Measurements from ENCODE around the gene AGPAT2. TPM values are rescaled to one million over a fixed set of nuclear protein-coding genes. Genes with fewer than 3 reads are reported as not detected.
"Not testable (repeated sequence)": the region's sequence is repeated elsewhere in the genome, so short reads cannot be mapped to it uniquely, and the experiment has no call there.

AGPAT2 gene
- total and polyA plus RNA-seq, 2 donors (not counting 1 experiment from before 2014, with no cell fraction given), result 25.1 to 28.4 TPM

DNA sequence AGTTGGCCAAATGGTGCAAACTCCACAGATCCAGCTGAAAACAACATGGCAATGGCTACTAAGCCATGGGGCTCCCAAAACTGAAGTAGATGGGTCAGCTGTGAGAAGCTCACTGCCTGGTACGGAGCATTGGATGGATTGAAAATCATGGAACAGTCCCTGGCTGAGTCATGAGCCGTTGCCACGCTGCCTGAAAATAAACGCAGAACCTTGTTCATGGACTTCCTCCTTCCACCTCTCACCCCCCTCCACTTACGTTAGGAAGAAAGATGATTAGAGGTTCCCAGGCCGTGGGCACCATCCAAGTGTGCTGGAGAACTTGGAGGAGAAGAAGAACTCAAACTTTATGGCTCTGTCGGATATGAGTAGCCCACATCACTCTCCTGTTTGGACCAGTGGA, 18.3 kb upstream of the AGPAT2 start:
- peaks cover 19 to 26% of the 10 kb centered on the region in 2 donors for H3K4me1 ChIP-seq (ENCODE audit: control insufficient read depth in 2 of 2, insufficient read depth in 2 of 2, low read length in 2 of 2)
- ATAC-seq (ENCODE audit: low read depth) (no peak), DNase-seq (no peak)
- WGBS (ENCODE audit: insufficient coverage), result 20% methylated on average over 1 of the region's 7 CpGs
- no peak overlapping the region for H3K27ac ChIP-seq (ENCODE audit: low read length in 2 of 2)
- no peaks in the 10 kb centered on the region for H3K36me3 ChIP-seq (replicated peaks in 1 of 2; ENCODE audit: control extremely low read depth in 1 of 2, control insufficient read depth in 1 of 2, extremely low read depth in 1 of 2, insufficient read depth in 2 of 2, low read length in 1 of 2)
- POLR2A ChIA-PET, result interaction anchor here (0.7 kb wide), 1 partner anchor 13 kb away, joined by 5 read pairs; no protein-coding TSS in a partner anchor
- H3K9ac ChIP-seq (ENCODE audit: low read length), result no peak overlapping the region
- Mint-ChIP-seq H3K9me3 (ENCODE audit: insufficient read depth) (no peaks in the 10 kb centered on the region), H3K27me3 (peaks cover 16% of the 10 kb centered on the region), H3K4me1 (peaks cover 25% of the 10 kb centered on the region), H3K4me3 (no peak overlapping the region), H3K27ac (no peak overlapping the region)
- no peak overlapping the region for H3K4me2 ChIP-seq (replicated peaks; ENCODE audit: low read depth, low read length, poor library complexity, severe bottlenecking)
- H3K4me3 ChIP-seq (ENCODE audit: control extremely low read depth in 1 of 5, extremely low read depth in 1 of 5, insufficient read depth in 1 of 5, low read depth in 2 of 5, low read length in 4 of 5), result no peak overlapping the region
- intact Hi-C loops (cut with micrococcal nuclease), result no loop called here
- no peak for TF ChIP-seq EZH2 (IDR thresholded peaks at IDR 0.05; ENCODE audit: borderline replicate concordance, insufficient read depth, low read depth, low read length, poor library complexity, severe bottlenecking)
- TF ChIP-seq, protein P1, sequence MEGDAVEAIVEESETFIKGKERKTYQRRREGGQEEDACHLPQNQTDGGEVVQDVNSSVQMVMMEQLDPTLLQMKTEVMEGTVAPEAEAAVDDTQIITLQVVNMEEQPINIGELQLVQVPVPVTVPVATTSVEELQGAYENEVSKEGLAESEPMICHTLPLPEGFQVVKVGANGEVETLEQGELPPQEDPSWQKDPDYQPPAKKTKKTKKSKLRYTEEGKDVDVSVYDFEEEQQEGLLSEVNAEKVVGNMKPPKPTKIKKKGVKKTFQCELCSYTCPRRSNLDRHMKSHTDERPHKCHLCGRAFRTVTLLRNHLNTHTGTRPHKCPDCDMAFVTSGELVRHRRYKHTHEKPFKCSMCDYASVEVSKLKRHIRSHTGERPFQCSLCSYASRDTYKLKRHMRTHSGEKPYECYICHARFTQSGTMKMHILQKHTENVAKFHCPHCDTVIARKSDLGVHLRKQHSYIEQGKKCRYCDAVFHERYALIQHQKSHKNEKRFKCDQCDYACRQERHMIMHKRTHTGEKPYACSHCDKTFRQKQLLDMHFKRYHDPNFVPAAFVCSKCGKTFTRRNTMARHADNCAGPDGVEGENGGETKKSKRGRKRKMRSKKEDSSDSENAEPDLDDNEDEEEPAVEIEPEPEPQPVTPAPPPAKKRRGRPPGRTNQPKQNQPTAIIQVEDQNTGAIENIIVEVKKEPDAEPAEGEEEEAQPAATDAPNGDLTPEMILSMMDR (IDR thresholded peaks at IDR 0.05), result no peak
- H3K9me3 ChIP-seq (ENCODE audit: control extremely low read depth in 1 of 3, control insufficient read depth in 2 of 3, insufficient read depth in 1 of 3, low read length in 2 of 3), result no peaks in the 10 kb centered on the region
- H2AFZ ChIP-seq (ENCODE audit: insufficient read depth, low read depth, low read length, poor library complexity, severe bottlenecking), result no peak overlapping the region
- H4K20me1 ChIP-seq (ENCODE audit: control insufficient read depth, insufficient read depth, low read length, poor library complexity, severe bottlenecking), result no peaks in the 10 kb centered on the region
- H3K27me3 ChIP-seq (replicated peaks in 1 of 4; ENCODE audit: control extremely low read depth in 1 of 4, control insufficient read depth in 3 of 4, insufficient read depth in 4 of 4, low read length in 3 of 4), result peaks cover 0 to 8% (median 0%) of the 10 kb centered on the region in 4 experiments
- H3K79me2 ChIP-seq (ENCODE audit: control insufficient read depth, insufficient read depth, low read length), result no peaks in the 10 kb centered on the region
- CTCF ChIA-PET, result no interaction called here

DNA sequence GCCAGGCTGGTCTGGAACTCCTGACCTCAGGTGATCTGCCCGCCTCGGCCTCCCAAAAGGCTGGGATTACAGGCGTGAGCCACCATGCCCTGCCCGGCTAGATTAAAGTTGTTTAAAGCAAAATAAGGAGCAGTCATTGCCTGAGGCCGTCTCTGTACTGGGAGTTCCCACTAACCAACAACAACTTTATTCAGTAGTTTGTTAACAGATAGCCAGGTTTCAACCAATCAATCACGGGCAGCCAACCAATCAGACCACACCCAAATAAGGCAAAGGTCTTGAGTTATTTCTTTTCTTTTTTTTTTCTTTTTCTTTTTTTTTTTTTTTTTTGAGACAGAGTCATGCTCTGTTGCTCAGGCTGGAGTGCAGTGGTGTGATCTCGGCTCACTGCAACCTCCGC, 17.5 kb upstream of the AGPAT2 start:
- CTCF ChIA-PET; H2AFZ ChIP-seq (ENCODE audit: insufficient read depth, low read depth, low read length, poor library complexity, severe bottlenecking); H3K4me3 ChIP-seq (ENCODE audit: control extremely low read depth in 1 of 5, extremely low read depth in 1 of 5, insufficient read depth in 1 of 5, low read depth in 2 of 5, low read length in 4 of 5); H4K20me1 ChIP-seq (ENCODE audit: control insufficient read depth, insufficient read depth, low read length, poor library complexity, severe bottlenecking); H3K4me3 Mint-ChIP-seq; H3K9ac ChIP-seq (ENCODE audit: low read length); DNase-seq; ATAC-seq (ENCODE audit: low read depth); H3K27ac ChIP-seq (ENCODE audit: low read length in 2 of 2); H3K9me3 Mint-ChIP-seq (ENCODE audit: insufficient read depth); H3K9me3 ChIP-seq (ENCODE audit: control extremely low read depth in 1 of 3, control insufficient read depth in 2 of 3, insufficient read depth in 1 of 3, low read length in 2 of 3); H3K79me2 ChIP-seq (ENCODE audit: control insufficient read depth, insufficient read depth, low read length); H3K36me3 ChIP-seq (replicated peaks in 1 of 2; ENCODE audit: control extremely low read depth in 1 of 2, control insufficient read depth in 1 of 2, extremely low read depth in 1 of 2, insufficient read depth in 2 of 2, low read length in 1 of 2); H3K27ac Mint-ChIP-seq; H3K27me3 ChIP-seq (replicated peaks in 1 of 4; ENCODE audit: control extremely low read depth in 1 of 4, control insufficient read depth in 3 of 4, insufficient read depth in 4 of 4, low read length in 3 of 4); H3K4me2 ChIP-seq (replicated peaks; ENCODE audit: low read depth, low read length, poor library complexity, severe bottlenecking); intact Hi-C loops (cut with micrococcal nuclease): not testable (repeated sequence)
- POLR2A ChIA-PET, result interaction anchor here (0.7 kb wide), 1 partner anchor 14 kb away, joined by 5 read pairs; no protein-coding TSS in a partner anchor
- 100% methylated on average over 5 of the region's 8 CpGs for WGBS (ENCODE audit: insufficient coverage)
- Mint-ChIP-seq H3K27me3 (peaks cover 12% of the 10 kb centered on the region), H3K4me1 (peaks cover 30% of the 10 kb centered on the region)
- peaks cover 27 to 35% of the 10 kb centered on the region in 2 donors for H3K4me1 ChIP-seq (ENCODE audit: control insufficient read depth in 2 of 2, insufficient read depth in 2 of 2, low read length in 2 of 2)

Data from B cell (primary cell).